Measurements from ENCODE around the gene PIEZO2.

PIEZO2 gene

GRCh38 chr18:11115276-11115675 is 34.1 kb downstream of the PIEZO2 start:
- Histone ChIP-seq H3K4me2 (ENCODE audit: low read depth, low read length, poor library complexity, severe bottlenecking) (no peak overlapping the region), H3K9me2 (replicated peaks; ENCODE audit: low read depth, low read length) (no peaks in the 10 kb centered on the region), H3K4me1 (ENCODE audit: insufficient read depth, low read length, poor library complexity, severe bottlenecking) (no peaks in the 10 kb centered on the region), H3K27me3 (ENCODE audit: insufficient read depth, low read length, poor library complexity, severe bottlenecking) (no peaks in the 10 kb centered on the region), H3K9me3 (ENCODE audit: insufficient read depth, low read depth, low read length) (no peaks in the 10 kb centered on the region), H4K20me1 (ENCODE audit: insufficient read depth, low read length, poor library complexity, severe bottlenecking) (no peaks in the 10 kb centered on the region), H3F3A (ENCODE audit: low read depth) (no peaks in the 10 kb centered on the region), H3K36me3 (ENCODE audit: insufficient read depth, low read length) (no peaks in the 10 kb centered on the region), H3K4me3 (ENCODE audit: low read length, poor library complexity, severe bottlenecking) (no peak overlapping the region), H2AFZ (ENCODE audit: low read length) (no peak overlapping the region), H3K9ac (ENCODE audit: low read depth, low read length, poor library complexity, severe bottlenecking) (no peak overlapping the region), H3K79me2 (ENCODE audit: insufficient read depth, low read length) (no peaks in the 10 kb centered on the region)
- TF ChIP-seq CTCF (conservative IDR thresholded peaks at IDR 0.05; ENCODE audit: low read length) = no peak
- TF ChIP-seq EZH2phosphoT487 (IDR thresholded peaks at IDR 0.05; ENCODE audit: borderline replicate concordance) = no peak

- Histone ChIP-seq H3K9me3 (ENCODE audit: insufficient read depth, low read depth, low read length) (no peaks in the 10 kb centered on the region), H3F3A (ENCODE audit: low read depth) (no peaks in the 10 kb centered on the region), H2AFZ (ENCODE audit: low read length) (no peak overlapping the region), H3K4me3 (ENCODE audit: low read length, poor library complexity, severe bottlenecking) (no peak overlapping the region), H3K36me3 (ENCODE audit: insufficient read depth, low read length) (no peaks in the 10 kb centered on the region), H3K79me2 (ENCODE audit: insufficient read depth, low read length) (no peaks in the 10 kb centered on the region), H3K27me3 (ENCODE audit: insufficient read depth, low read length, poor library complexity, severe bottlenecking) (no peaks in the 10 kb centered on the region), H3K9ac (ENCODE audit: low read depth, low read length, poor library complexity, severe bottlenecking) (no peak overlapping the region), H4K20me1 (ENCODE audit: insufficient read depth, low read length, poor library complexity, severe bottlenecking) (no peaks in the 10 kb centered on the region), H3K4me1 (ENCODE audit: insufficient read depth, low read length, poor library complexity, severe bottlenecking) (no peaks in the 10 kb centered on the region), H3K9me2 (replicated peaks; ENCODE audit: low read depth, low read length) (no peaks in the 10 kb centered on the region), H3K4me2 (ENCODE audit: low read depth, low read length, poor library complexity, severe bottlenecking) (no peak overlapping the region)
- TF ChIP-seq CTCF (conservative IDR thresholded peaks at IDR 0.05; ENCODE audit: low read length) (no peak), EZH2phosphoT487 (IDR thresholded peaks at IDR 0.05; ENCODE audit: borderline replicate concordance) (no peak)
Measured at GRCh38 chr18:11114653-11115052, 34.7 kb downstream of the PIEZO2 start.

GRCh38 chr18:11113937-11114336 is 35.4 kb downstream of the PIEZO2 start:
- Histone ChIP-seq H3K27me3 (ENCODE audit: insufficient read depth, low read length, poor library complexity, severe bottlenecking) (no peaks in the 10 kb centered on the region), H3K9me3 (ENCODE audit: insufficient read depth, low read depth, low read length) (no peaks in the 10 kb centered on the region), H3K36me3 (ENCODE audit: insufficient read depth, low read length) (no peaks in the 10 kb centered on the region), H4K20me1 (ENCODE audit: insufficient read depth, low read length, poor library complexity, severe bottlenecking) (no peaks in the 10 kb centered on the region), H3K4me3 (ENCODE audit: low read length, poor library complexity, severe bottlenecking) (no peak overlapping the region), H2AFZ (ENCODE audit: low read length) (no peak overlapping the region), H3K9ac (ENCODE audit: low read depth, low read length, poor library complexity, severe bottlenecking) (no peak overlapping the region), H3K4me1 (ENCODE audit: insufficient read depth, low read length, poor library complexity, severe bottlenecking) (no peaks in the 10 kb centered on the region), H3K4me2 (ENCODE audit: low read depth, low read length, poor library complexity, severe bottlenecking) (no peak overlapping the region), H3F3A (ENCODE audit: low read depth) (no peaks in the 10 kb centered on the region), H3K79me2 (ENCODE audit: insufficient read depth, low read length) (no peaks in the 10 kb centered on the region), H3K9me2 (replicated peaks; ENCODE audit: low read depth, low read length) (no peaks in the 10 kb centered on the region)
- TF ChIP-seq EZH2phosphoT487 (IDR thresholded peaks at IDR 0.05; ENCODE audit: borderline replicate concordance) = no peak
- no peak for TF ChIP-seq CTCF (conservative IDR thresholded peaks at IDR 0.05; ENCODE audit: low read length)
